ENCODE data around the gene PBRM1. TPM values are rescaled to one million over a fixed set of nuclear protein-coding genes. Genes with fewer than 3 reads are reported as not detected.

The PBRM1 gene
- total and polyA plus RNA-seq, 4 donors, result 7.1 to 65.7 (median 38.7) TPM

- peak overlapping the region in 1 of 2 donors; percentile 23 for H3K27ac ChIP-seq (ENCODE audit: low read depth in 1 of 2, low read length in 2 of 2)
- H3K9me3 ChIP-seq (ENCODE audit: control insufficient read depth in 4 of 4, low read length in 3 of 4), result no peaks in the 10 kb centered on the region
- no peaks in the 10 kb centered on the region for H3K27me3 ChIP-seq (ENCODE audit: control insufficient read depth in 4 of 4, insufficient read depth in 4 of 4, low read length in 3 of 4)
- H3K9ac ChIP-seq (ENCODE audit: low read depth in 1 of 2, low read length in 2 of 2), result no peak overlapping the region
- TF ChIP-seq, protein P1, sequence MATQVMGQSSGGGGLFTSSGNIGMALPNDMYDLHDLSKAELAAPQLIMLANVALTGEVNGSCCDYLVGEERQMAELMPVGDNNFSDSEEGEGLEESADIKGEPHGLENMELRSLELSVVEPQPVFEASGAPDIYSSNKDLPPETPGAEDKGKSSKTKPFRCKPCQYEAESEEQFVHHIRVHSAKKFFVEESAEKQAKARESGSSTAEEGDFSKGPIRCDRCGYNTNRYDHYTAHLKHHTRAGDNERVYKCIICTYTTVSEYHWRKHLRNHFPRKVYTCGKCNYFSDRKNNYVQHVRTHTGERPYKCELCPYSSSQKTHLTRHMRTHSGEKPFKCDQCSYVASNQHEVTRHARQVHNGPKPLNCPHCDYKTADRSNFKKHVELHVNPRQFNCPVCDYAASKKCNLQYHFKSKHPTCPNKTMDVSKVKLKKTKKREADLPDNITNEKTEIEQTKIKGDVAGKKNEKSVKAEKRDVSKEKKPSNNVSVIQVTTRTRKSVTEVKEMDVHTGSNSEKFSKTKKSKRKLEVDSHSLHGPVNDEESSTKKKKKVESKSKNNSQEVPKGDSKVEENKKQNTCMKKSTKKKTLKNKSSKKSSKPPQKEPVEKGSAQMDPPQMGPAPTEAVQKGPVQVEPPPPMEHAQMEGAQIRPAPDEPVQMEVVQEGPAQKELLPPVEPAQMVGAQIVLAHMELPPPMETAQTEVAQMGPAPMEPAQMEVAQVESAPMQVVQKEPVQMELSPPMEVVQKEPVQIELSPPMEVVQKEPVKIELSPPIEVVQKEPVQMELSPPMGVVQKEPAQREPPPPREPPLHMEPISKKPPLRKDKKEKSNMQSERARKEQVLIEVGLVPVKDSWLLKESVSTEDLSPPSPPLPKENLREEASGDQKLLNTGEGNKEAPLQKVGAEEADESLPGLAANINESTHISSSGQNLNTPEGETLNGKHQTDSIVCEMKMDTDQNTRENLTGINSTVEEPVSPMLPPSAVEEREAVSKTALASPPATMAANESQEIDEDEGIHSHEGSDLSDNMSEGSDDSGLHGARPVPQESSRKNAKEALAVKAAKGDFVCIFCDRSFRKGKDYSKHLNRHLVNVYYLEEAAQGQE (IDR thresholded peaks at IDR 0.05), result no peak
- TF ChIP-seq ATF3 (IDR thresholded peaks at IDR 0.05), result no peak
- no peaks in the 10 kb centered on the region for H3K36me3 ChIP-seq (ENCODE audit: control insufficient read depth in 4 of 4, insufficient read depth in 3 of 4, low read depth in 1 of 4, low read length in 3 of 4)
- peak; percentile 50 for DNase-seq (ENCODE audit: low spot score)
- H3K4me1 ChIP-seq (ENCODE audit: control insufficient read depth in 4 of 4, insufficient read depth in 4 of 4, low read length in 3 of 4), result peaks cover 9 to 34% (median 22%) of the 10 kb centered on the region in 4 donors
- H3K4me3 ChIP-seq (ENCODE audit: low read depth in 1 of 3, low read length in 3 of 3), result peak overlapping the region in 1 of 3 donors; percentile 47
- 75% methylated on average over 57 of the region's 57 CpGs for WGBS
Measured at GRCh38 chr3:52534281-52535183, 151.2 kb downstream of the PBRM1 start.

GRCh38 chr3:52533623-52534280 lies 152.0 kb downstream of the PBRM1 start, which contains the start of gene NT5DC2:
Gene NT5DC2, minus strand, starts transcription at chr3:52533857. Its CDS starts 120 bp downstream, at chr3:52533737.
- Histone ChIP-seq H3K9me3 (ENCODE audit: control insufficient read depth in 4 of 4, low read length in 3 of 4) (no peaks in the 10 kb centered on the region), H3K27me3 (ENCODE audit: control insufficient read depth in 4 of 4, insufficient read depth in 4 of 4, low read length in 3 of 4) (no peaks in the 10 kb centered on the region), H3K36me3 (ENCODE audit: control insufficient read depth in 4 of 4, insufficient read depth in 3 of 4, low read depth in 1 of 4, low read length in 3 of 4) (no peaks in the 10 kb centered on the region), H3K9ac (ENCODE audit: low read depth in 1 of 2, low read length in 2 of 2) (no peak within 1 kb of the TSS), H3K4me1 (ENCODE audit: control insufficient read depth in 4 of 4, insufficient read depth in 4 of 4, low read length in 3 of 4) (peaks cover 7 to 26% (median 19%) of the 10 kb centered on the region in 4 donors), H3K27ac (ENCODE audit: low read depth in 1 of 2, low read length in 2 of 2) (peak within 1 kb of the TSS in 1 of 2 donors; percentile 23), H3K4me3 (ENCODE audit: low read depth in 1 of 3, low read length in 3 of 3) (peak within 1 kb of the TSS in 1 of 3 donors; percentile 47)
- peak; percentile 75 for DNase-seq (ENCODE audit: low spot score)
- 5% methylated on average over 91 of the region's 91 CpGs for WGBS
- TF ChIP-seq RXRA (IDR thresholded peaks at IDR 0.05) (no peak), JUND (IDR thresholded peaks at IDR 0.05) (no peak), HNF4A (conservative IDR thresholded peaks at IDR 0.05) (no peak), ATF3 (IDR thresholded peaks at IDR 0.05) (no peak), HNF4G (IDR thresholded peaks at IDR 0.05) (no peak), GABPA (IDR thresholded peaks at IDR 0.05 in 1 of 2, conservative IDR thresholded peaks at IDR 0.05 in 1 of 2) (no peak), FOXA2 (IDR thresholded peaks at IDR 0.05) (no peak), MAX (IDR thresholded peaks at IDR 0.05) (no peak)
- TF ChIP-seq, protein P2, sequence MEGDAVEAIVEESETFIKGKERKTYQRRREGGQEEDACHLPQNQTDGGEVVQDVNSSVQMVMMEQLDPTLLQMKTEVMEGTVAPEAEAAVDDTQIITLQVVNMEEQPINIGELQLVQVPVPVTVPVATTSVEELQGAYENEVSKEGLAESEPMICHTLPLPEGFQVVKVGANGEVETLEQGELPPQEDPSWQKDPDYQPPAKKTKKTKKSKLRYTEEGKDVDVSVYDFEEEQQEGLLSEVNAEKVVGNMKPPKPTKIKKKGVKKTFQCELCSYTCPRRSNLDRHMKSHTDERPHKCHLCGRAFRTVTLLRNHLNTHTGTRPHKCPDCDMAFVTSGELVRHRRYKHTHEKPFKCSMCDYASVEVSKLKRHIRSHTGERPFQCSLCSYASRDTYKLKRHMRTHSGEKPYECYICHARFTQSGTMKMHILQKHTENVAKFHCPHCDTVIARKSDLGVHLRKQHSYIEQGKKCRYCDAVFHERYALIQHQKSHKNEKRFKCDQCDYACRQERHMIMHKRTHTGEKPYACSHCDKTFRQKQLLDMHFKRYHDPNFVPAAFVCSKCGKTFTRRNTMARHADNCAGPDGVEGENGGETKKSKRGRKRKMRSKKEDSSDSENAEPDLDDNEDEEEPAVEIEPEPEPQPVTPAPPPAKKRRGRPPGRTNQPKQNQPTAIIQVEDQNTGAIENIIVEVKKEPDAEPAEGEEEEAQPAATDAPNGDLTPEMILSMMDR (IDR thresholded peaks at IDR 0.05; ENCODE audit: low read depth, low read length, missing input control), result no peak
- TF ChIP-seq, protein P1 (IDR thresholded peaks at IDR 0.05), result no peak

All from liver (tissue), 9 donors.